SU-DHL-6 (cell line): ENCODE results near the gene GGA3.

Experiments
- H2AFZ ChIP-seq: fragments of 200-600 bp; sonication (generic); 2 replicates; pipeline ENCODE4 v1.6.1; 2014; ENCODE audit warnings: low read depth, mild to moderate bottlenecking, moderate library complexity, mixed read lengths, antibody characterized with exemption, low read length; ENCODE audit not compliant: severe bottlenecking
- H3F3A ChIP-seq: fragments of 200-600 bp; shearing (Covaris generic); 2 replicates; pipeline ENCODE4 v1.6.0; 2016; ENCODE audit warnings: antibody characterized with exemption, mild to moderate bottlenecking; ENCODE audit not compliant: insufficient read depth
- H3K27ac ChIP-seq: fragments of 200-600 bp; sonication (generic); 2 replicates; pipeline ENCODE4 v1.5.1; 2016; ENCODE audit warnings: low read depth, mild to moderate bottlenecking, low read length, moderate library complexity, mixed read lengths
- H3K27me3 ChIP-seq: fragments of 200-600 bp; sonication (generic), shearing (Covaris generic); 2 replicates; pipeline ENCODE4 v1.6.0; 2014; ENCODE audit warnings: mild to moderate bottlenecking, low read length
- H3K36me3 ChIP-seq: fragments of 200-600 bp; sonication (generic); 2 replicates; pipeline ENCODE4 v1.6.1; 2014; ENCODE audit warnings: mild to moderate bottlenecking, low read length, mixed read lengths
- H3K4me2 ChIP-seq: fragments of 300-600, 200-600 bp; shearing (Covaris generic), sonication (generic); 2 replicates; pipeline ENCODE4 v1.6.0; 2014; ENCODE audit warnings: low read length, low read depth, mild to moderate bottlenecking; ENCODE audit not compliant: poor library complexity, severe bottlenecking
- H3K4me3 ChIP-seq: fragments of 200-600 bp; sonication (generic); 2 replicates; pipeline ENCODE4 v1.5.1; 2014; ENCODE audit warnings: antibody characterized with exemption, low read length, mild to moderate bottlenecking, mixed read lengths; ENCODE audit not compliant: insufficient read depth, poor library complexity, severe bottlenecking
- H3K79me2 ChIP-seq: fragments of 200-600 bp; sonication (generic); 2 replicates; pipeline ENCODE4 v1.6.1; 2014; ENCODE audit warnings: mild to moderate bottlenecking, low read length, moderate library complexity; ENCODE audit not compliant: insufficient read depth
- H3K9ac ChIP-seq: fragments of 200-600 bp; sonication (generic); 2 replicates; pipeline ENCODE4 v1.7.0; 2014; ENCODE audit warnings: mild to moderate bottlenecking, low read length
- H3K9me2 ChIP-seq: fragments of 200-600 bp; sonication (generic); replicated peaks from 2 replicates; pipeline ENCODE4 v1.6.1; 2014; ENCODE audit warnings: low read length; ENCODE audit not compliant: insufficient read depth
- H3K9me3 ChIP-seq: fragments of 200-600 bp; sonication (generic); 2 replicates; pipeline ENCODE4 v1.6.1; 2014; ENCODE audit warnings: low read length, mixed read lengths; ENCODE audit not compliant: insufficient read depth
- H4K20me1 ChIP-seq: fragments of 200-600 bp; sonication (generic); 2 replicates; pipeline ENCODE4 v1.6.1; 2014; ENCODE audit warnings: low read depth, mild to moderate bottlenecking, antibody characterized with exemption, low read length, moderate library complexity, mixed read lengths
- CTCF ChIP-seq: fragments of 200-600 bp; sonication (generic); IDR thresholded peaks from one replicate; pipeline ENCODE4 v1.5.1; 2017; ENCODE audit warnings: antibody characterized with exemption, mild to moderate bottlenecking, low read length, moderate library complexity; ENCODE audit not compliant: insufficient read depth, poor library complexity, severe bottlenecking
- EZH2phosphoT487 ChIP-seq: fragments of 200-600 bp; sonication (generic), shearing (Covaris generic); conservative IDR thresholded peaks from 2 replicates; pipeline ENCODE4 v1.6.1; 2018; ENCODE audit warnings: mild to moderate bottlenecking, antibody characterized with exemption, low read length, moderate library complexity, mixed read lengths

Gene GGA3

GRCh38 chr17:75269844-75270217, 8.4 kb upstream of the GGA3 start:
- Histone ChIP-seq H3K9me3 (no peaks in the 10 kb centered on the region), H3F3A (peaks cover 27% of the 10 kb centered on the region), H3K27ac (peak overlapping the region; percentile 82), H3K36me3 (no peaks in the 10 kb centered on the region), H3K9ac (peak overlapping the region; percentile 100), H3K4me3 (peak overlapping the region; percentile 96), H3K4me2 (peak overlapping the region; percentile 63), H3K27me3 (no peaks in the 10 kb centered on the region), H2AFZ (peak overlapping the region; percentile 86), H3K9me2 (no peaks in the 10 kb centered on the region), H3K79me2 (peaks cover 15% of the 10 kb centered on the region), H4K20me1 (no peaks in the 10 kb centered on the region)
- TF ChIP-seq CTCF = no peak
- no peak for TF ChIP-seq EZH2phosphoT487

- TF ChIP-seq CTCF (no peak), EZH2phosphoT487 (no peak)
- no peaks in the 10 kb centered on the region for H3K27me3 ChIP-seq
- no peaks in the 10 kb centered on the region for H3K9me3 ChIP-seq
- peak overlapping the region; percentile 5; the same call in 1 of the 2 replicates for H3K27ac ChIP-seq
- no peak overlapping the region for H3K4me2 ChIP-seq
- peaks cover 21% of the 10 kb centered on the region for H3K79me2 ChIP-seq
- H4K20me1 ChIP-seq = no peaks in the 10 kb centered on the region
- H3K4me3 ChIP-seq = no peak overlapping the region
- peaks cover 11% of the 10 kb centered on the region for H3F3A ChIP-seq
- H2AFZ ChIP-seq = no peak overlapping the region
- H3K36me3 ChIP-seq = no peaks in the 10 kb centered on the region
- H3K9ac ChIP-seq = peak overlapping the region; percentile 13; the same call in 1 of the 2 replicates
- H3K9me2 ChIP-seq = no peaks in the 10 kb centered on the region
Observed at GRCh38 chr17:75267411-75268232, 6.2 kb upstream of the GGA3 start.

- Histone ChIP-seq H3K79me2 (peaks cover 27% of the 10 kb centered on the region), H3K27me3 (no peaks in the 10 kb centered on the region), H3K9me2 (no peaks in the 10 kb centered on the region), H2AFZ (no peak overlapping the region), H3K9ac (peak overlapping the region; percentile 13; the same call in 1 of the 2 replicates), H3K9me3 (no peaks in the 10 kb centered on the region), H3K36me3 (no peaks in the 10 kb centered on the region), H3K27ac (no peak overlapping the region), H3F3A (peaks cover 9% of the 10 kb centered on the region), H4K20me1 (no peaks in the 10 kb centered on the region), H3K4me2 (no peak overlapping the region), H3K4me3 (no peak overlapping the region)
- TF ChIP-seq CTCF (no peak), EZH2phosphoT487 (no peak)
Observed at GRCh38 chr17:75267153-75267410, 5.7 kb upstream of the GGA3 start.
